Astrocyte (in vitro differentiated cells and primary cell): Measurements from ENCODE around the gene MCF2L.

Source experiments
- EZH2 ChIP-seq: IDR thresholded peaks from 2 replicates; pipeline ENCODE4 v1.6.1; 2012; ENCODE audit warnings: mild to moderate bottlenecking, low read length, inconsistent platforms; ENCODE audit not compliant: insufficient read depth
- TF ChIP-seq, protein P1 (sequence below): IDR thresholded peaks from 2 replicates; pipeline ENCODE4 v1.5.1; 2011; ENCODE audit warnings: low read depth, mild to moderate bottlenecking, inconsistent platforms, low read length, moderate library complexity; ENCODE audit not compliant: insufficient read depth

DNA sequence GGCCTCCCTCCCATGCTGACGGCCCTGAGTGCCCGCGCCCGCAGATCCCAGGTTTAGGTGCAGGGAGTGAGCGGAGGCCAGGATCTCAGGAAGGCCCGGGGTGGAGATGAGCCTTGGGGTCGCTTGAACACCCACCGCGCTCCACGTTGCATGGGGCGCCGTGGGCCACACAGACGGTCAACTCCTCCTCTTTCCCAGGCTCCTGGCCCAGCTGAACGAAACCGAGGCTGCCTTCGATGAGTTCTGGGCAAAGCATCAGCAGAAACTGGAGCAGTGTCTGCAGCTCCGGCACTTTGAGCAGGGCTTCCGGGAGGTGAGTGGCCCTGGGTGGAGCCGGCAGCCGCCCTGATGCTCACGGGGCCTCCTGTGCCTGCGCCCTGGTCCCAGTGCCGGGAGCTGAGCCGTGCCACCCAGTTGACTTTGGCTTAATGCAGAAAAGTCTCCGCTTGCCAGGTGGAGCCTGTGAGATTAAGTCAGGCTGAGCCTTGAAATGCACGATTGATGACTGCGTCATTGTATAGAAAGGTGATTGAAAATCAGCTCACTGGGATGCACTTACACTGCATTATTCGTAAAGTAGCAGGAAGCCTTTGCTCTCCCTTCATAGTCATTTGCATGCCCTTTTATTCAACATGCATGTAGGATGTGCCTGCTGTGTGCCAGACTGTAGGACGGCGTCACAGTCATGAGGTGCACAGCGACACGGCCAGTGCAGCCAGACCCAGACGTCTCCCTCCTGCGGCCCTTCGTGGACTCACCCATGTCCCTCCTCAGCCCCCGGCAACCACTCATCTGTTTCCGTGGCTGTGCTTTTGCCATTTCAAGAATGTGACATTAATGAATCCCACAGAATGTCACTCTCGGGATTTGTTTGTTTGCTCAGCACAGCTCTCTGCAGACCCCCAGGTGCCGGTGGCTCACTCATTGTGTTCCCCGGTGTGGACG lies 101.1 kb downstream of the MCF2L start:
- TF ChIP-seq, protein P1, sequence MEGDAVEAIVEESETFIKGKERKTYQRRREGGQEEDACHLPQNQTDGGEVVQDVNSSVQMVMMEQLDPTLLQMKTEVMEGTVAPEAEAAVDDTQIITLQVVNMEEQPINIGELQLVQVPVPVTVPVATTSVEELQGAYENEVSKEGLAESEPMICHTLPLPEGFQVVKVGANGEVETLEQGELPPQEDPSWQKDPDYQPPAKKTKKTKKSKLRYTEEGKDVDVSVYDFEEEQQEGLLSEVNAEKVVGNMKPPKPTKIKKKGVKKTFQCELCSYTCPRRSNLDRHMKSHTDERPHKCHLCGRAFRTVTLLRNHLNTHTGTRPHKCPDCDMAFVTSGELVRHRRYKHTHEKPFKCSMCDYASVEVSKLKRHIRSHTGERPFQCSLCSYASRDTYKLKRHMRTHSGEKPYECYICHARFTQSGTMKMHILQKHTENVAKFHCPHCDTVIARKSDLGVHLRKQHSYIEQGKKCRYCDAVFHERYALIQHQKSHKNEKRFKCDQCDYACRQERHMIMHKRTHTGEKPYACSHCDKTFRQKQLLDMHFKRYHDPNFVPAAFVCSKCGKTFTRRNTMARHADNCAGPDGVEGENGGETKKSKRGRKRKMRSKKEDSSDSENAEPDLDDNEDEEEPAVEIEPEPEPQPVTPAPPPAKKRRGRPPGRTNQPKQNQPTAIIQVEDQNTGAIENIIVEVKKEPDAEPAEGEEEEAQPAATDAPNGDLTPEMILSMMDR = no peak
- no peak for TF ChIP-seq EZH2
